ENCODE measurements around the gene PPP6R1.

The PPP6R1 gene

DNA sequence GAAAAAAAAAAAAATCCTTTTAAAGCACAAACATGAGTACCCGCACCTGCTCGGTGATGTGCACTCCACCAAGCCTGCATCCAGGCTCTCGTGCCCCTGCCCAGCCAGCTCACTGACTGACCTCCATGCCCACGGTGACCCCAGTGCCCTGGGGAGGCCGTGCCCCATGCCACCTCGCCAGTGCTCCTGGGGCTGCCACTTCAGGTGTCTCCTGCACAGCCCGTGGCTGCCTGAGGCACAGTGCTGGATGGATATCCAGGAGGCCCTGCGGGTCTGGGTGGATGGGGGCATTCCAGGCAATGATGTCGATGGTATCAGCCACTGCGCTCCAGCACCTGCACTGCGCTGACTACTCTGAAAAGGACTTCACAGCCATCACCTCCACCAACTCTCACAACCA is 9.0 kb downstream of the PPP6R1 start:
- peaks cover 52% of the 10 kb centered on the region for H3K36me3 ChIP-seq (ENCODE audit: control insufficient read depth, insufficient read depth, low read length)
- no peaks in the 10 kb centered on the region for H3K9me3 ChIP-seq (ENCODE audit: control insufficient read depth, low read length)
- no peak overlapping the region for H3K27ac ChIP-seq (ENCODE audit: low read depth, low read length, severe bottlenecking)
- 91 to 97% methylated on average over 11 of the region's 11 CpGs for WGBS, 2 experiments (ENCODE audit: insufficient coverage in 2 of 2)
- H3K4me3 ChIP-seq (ENCODE audit: extremely low read depth, insufficient read depth, low read length, poor library complexity, severe bottlenecking), result no peak overlapping the region
- peaks cover 18% of the 10 kb centered on the region for H3K4me1 ChIP-seq (ENCODE audit: control insufficient read depth, insufficient read depth, low read length, poor library complexity, severe bottlenecking)

DNA sequence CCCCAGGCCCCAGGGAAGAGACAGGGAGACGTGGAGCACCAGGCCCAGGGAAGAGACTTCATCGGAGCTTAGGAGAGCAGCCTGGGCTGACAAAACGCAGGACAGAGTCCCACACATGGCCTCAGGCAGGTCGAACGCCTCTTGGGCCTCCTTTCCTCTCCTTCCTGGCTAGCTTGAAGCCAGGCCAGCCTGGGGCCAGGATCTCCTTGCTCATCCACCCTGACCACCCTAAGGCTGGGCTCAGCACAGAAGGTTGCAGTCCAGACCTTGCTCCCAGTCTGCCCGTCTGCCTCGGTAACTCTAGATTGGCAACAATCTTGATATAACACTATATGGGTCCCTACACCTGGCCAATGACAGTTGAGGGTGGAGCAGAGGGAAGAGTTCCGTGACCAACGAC is 10.1 kb downstream of the PPP6R1 start:
- 94 to 98% methylated on average over 7 to 9 of the region's 9 CpGs for WGBS, 2 experiments (ENCODE audit: insufficient coverage in 2 of 2)
- Histone ChIP-seq H3K9me3 (ENCODE audit: control insufficient read depth, low read length) (no peaks in the 10 kb centered on the region), H3K4me3 (ENCODE audit: extremely low read depth, insufficient read depth, low read length, poor library complexity, severe bottlenecking) (no peak overlapping the region), H3K27ac (ENCODE audit: low read depth, low read length, severe bottlenecking) (no peak overlapping the region), H3K4me1 (ENCODE audit: control insufficient read depth, insufficient read depth, low read length, poor library complexity, severe bottlenecking) (peaks cover 18% of the 10 kb centered on the region), H3K36me3 (ENCODE audit: control insufficient read depth, insufficient read depth, low read length) (peaks cover 55% of the 10 kb centered on the region)

DNA sequence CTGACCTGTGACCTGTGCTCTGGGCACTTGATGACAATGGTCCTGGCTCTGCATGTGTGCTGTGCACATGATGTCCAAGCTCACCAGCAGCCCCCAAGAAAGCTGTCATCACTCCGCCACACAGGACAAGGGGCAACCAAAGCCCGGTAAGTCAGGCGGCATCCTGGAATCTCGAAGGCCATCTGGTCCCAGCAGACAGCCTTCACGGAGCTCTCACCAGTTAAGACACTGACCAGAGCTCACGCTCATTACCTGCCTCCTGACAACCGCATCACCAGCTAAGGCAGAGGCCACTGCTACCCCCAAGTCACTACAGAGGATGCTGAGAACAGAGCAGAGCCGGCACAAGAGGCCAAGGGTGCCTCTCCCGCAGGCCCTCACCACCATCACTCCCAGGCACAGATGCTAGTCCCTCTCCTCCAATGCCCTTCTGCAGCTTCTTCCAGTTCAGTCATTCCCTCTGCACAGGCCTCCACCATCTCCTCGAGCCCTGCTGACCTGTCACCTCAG is 10.6 kb downstream of the PPP6R1 start:
- Histone ChIP-seq H3K4me1 (ENCODE audit: control insufficient read depth, insufficient read depth, low read length, poor library complexity, severe bottlenecking) (peaks cover 18% of the 10 kb centered on the region), H3K9me3 (ENCODE audit: control insufficient read depth, low read length) (no peaks in the 10 kb centered on the region), H3K27ac (ENCODE audit: low read depth, low read length, severe bottlenecking) (no peak overlapping the region), H3K4me3 (ENCODE audit: extremely low read depth, insufficient read depth, low read length, poor library complexity, severe bottlenecking) (no peak overlapping the region), H3K36me3 (ENCODE audit: control insufficient read depth, insufficient read depth, low read length) (peaks cover 53% of the 10 kb centered on the region)
- 91 to 93% methylated on average over 10 of the region's 10 CpGs for WGBS, 2 experiments (ENCODE audit: insufficient coverage in 2 of 2)

DNA sequence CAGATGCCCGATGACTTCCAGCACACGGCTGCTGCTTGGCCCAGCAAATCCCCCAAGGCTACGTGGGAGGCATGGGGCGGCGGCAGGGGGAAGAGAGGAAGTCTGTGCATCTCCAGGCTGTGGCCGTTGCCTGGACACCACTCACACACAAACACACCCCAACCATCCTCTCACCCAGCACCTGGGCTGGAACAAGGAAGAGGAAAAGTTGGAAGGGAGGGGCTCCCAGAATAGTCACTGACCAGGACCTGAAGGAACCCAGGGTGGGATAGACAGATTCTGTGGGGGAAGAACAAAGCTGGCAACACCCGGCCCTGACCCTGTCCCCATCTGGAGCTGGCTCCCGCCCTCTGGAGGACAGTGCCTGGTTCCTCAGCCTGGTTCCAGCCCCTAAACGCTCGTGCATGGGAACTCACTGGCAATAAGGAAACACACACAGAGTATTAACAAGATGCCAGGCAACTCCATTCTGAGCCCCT is 11.2 kb downstream of the PPP6R1 start:
- 87 to 91% methylated on average over 7 to 8 of the region's 10 CpGs for WGBS, 2 experiments (ENCODE audit: insufficient coverage in 2 of 2)
- H3K36me3 ChIP-seq (ENCODE audit: control insufficient read depth, insufficient read depth, low read length), result peaks cover 54% of the 10 kb centered on the region
- peaks cover 18% of the 10 kb centered on the region for H3K4me1 ChIP-seq (ENCODE audit: control insufficient read depth, insufficient read depth, low read length, poor library complexity, severe bottlenecking)
- H3K9me3 ChIP-seq (ENCODE audit: control insufficient read depth, low read length), result no peaks in the 10 kb centered on the region
- H3K4me3 ChIP-seq (ENCODE audit: extremely low read depth, insufficient read depth, low read length, poor library complexity, severe bottlenecking), result no peak overlapping the region
- no peak overlapping the region for H3K27ac ChIP-seq (ENCODE audit: low read depth, low read length, severe bottlenecking)

DNA sequence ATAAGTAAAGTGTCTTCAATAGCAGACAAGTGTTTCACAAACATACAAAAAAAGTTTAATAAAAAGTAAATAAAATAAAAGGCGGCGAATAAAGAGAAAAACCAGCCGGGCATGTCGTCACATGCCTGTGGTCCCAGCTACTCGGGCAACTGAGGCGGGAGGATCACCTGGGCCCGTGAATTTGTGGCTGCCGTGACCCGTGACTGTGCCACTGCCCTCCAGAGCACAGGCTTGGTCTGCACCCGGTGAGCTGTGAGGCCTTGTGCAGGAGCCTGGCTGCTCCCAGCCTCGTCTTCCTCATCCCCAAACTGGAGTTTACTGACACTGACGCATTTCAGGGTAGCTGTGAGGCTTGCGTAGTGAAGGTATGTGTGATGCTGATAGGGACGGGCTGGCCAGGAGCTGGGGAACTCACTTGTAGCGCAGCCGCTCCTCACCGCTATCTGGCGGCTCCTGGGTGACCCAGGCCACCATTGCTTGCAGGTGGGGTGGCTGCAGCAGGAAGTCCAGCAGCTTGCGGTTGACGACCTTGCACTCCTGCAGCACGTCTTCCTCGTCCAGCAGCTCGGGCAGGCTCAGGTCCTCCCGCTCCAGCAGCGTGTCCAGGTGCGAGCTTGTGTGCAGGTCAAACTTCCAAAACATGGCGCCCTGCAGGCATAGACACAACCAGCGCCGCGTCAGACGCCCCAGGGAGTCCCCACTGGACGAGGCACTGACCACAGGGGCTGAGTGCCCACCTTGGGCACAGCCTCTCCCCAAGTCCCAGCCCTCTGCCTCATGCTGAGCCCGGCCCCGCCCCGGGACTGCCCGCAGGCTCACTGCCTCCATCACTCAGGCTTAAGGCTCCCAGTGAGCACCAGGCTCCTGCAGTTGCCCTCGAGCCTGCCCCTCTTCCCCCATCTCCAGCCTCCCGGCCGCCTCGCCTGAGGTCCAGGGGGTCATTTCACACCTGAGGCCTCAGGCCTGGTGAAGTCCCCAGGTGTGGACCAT is 12.1 kb downstream of the PPP6R1 start:
- Histone ChIP-seq H3K4me1 (ENCODE audit: control insufficient read depth, insufficient read depth, low read length, poor library complexity, severe bottlenecking) (peaks cover 14% of the 10 kb centered on the region), H3K27ac (ENCODE audit: low read depth, low read length, severe bottlenecking) (no peak overlapping the region), H3K9me3 (ENCODE audit: control insufficient read depth, low read length) (no peaks in the 10 kb centered on the region), H3K36me3 (ENCODE audit: control insufficient read depth, insufficient read depth, low read length) (peaks cover 61% of the 10 kb centered on the region), H3K4me3 (ENCODE audit: extremely low read depth, insufficient read depth, low read length, poor library complexity, severe bottlenecking) (no peak overlapping the region)
- WGBS, 2 experiments (ENCODE audit: insufficient coverage in 2 of 2), result 93 to 95% methylated on average over 28 to 37 of the region's 40 CpGs

DNA sequence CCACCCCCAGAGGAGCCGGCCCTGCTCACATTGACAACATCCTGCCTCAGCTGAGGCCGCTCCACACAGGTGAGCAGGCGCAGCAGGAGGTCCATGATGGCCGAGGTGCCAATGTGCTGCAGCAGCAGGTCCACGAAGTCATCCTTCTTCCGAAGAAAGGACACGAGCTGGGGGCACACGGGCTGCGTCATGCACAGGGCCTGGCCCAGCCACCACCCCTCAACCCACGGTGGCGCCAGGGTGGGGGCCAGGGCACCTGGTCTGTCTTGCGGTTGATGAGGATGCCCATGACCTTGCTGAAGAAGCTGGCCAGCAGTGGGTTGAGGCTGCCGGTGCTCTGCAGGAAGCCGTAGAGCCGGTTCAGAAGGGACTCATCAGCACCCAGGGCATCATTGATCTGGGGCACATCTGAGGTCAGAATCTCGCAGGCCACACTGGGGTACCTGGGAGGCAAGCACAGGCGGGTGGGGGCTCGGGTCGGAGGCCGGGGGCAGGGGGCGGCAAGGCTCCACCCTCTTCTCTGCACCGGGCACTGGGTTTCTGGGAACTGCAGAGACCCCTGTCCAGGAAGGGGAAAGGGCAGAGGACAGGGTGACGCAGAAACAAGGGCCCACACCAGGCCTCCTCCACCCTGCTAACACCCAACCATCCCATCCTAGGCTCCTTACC is 13.4 kb downstream of the PPP6R1 start:
- Histone ChIP-seq H3K27ac (ENCODE audit: low read depth, low read length, severe bottlenecking) (no peak overlapping the region), H3K9me3 (ENCODE audit: control insufficient read depth, low read length) (no peaks in the 10 kb centered on the region), H3K4me1 (ENCODE audit: control insufficient read depth, insufficient read depth, low read length, poor library complexity, severe bottlenecking) (peaks cover 9% of the 10 kb centered on the region), H3K4me3 (ENCODE audit: extremely low read depth, insufficient read depth, low read length, poor library complexity, severe bottlenecking) (no peak overlapping the region), H3K36me3 (ENCODE audit: control insufficient read depth, insufficient read depth, low read length) (peaks cover 66% of the 10 kb centered on the region)
- WGBS, 2 experiments (ENCODE audit: insufficient coverage in 2 of 2), result 94 to 99% methylated on average over 15 to 21 of the region's 23 CpGs

DNA sequence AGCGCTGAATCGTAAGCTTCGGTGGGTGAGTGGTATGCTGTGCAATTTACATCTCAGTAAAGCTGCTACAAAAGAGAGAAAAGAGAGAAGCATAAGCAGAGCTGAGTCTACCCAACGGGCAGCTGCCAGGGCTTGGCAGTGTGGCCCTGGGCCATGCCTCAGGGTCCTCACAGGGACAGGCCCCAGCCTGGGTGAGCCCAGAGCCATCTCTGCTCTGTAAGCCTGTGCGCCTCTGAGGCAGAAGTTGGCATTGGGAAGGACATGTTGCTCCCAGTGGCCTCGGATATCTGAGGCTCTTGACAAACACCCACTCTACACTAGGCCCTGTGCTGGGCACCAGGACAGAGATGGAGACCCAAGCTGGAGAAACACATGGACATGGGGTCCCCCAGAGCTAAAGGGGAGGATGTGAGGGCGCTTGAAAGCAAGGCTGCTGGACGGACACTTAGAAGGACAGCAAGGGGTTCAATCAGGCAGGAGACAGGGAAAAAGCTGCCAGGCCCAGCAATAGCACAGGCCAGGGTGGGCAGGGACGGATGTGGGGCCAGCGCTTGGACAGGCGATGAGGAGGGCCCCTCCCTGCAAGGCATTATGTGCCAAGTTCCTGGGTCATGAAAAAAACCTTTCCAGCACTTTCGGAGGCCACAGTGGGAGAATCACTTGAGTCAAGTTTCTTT is 14.7 kb downstream of the PPP6R1 start:
- Histone ChIP-seq H3K4me1 (ENCODE audit: control insufficient read depth, insufficient read depth, low read length, poor library complexity, severe bottlenecking) (peaks cover 7% of the 10 kb centered on the region), H3K36me3 (ENCODE audit: control insufficient read depth, insufficient read depth, low read length) (peaks cover 77% of the 10 kb centered on the region), H3K9me3 (ENCODE audit: control insufficient read depth, low read length) (no peaks in the 10 kb centered on the region), H3K4me3 (ENCODE audit: extremely low read depth, insufficient read depth, low read length, poor library complexity, severe bottlenecking) (no peak overlapping the region), H3K27ac (ENCODE audit: low read depth, low read length, severe bottlenecking) (no peak overlapping the region)
- WGBS, 2 experiments (ENCODE audit: insufficient coverage in 2 of 2), result 98% methylated on average over 9 to 11 of the region's 12 CpGs

DNA sequence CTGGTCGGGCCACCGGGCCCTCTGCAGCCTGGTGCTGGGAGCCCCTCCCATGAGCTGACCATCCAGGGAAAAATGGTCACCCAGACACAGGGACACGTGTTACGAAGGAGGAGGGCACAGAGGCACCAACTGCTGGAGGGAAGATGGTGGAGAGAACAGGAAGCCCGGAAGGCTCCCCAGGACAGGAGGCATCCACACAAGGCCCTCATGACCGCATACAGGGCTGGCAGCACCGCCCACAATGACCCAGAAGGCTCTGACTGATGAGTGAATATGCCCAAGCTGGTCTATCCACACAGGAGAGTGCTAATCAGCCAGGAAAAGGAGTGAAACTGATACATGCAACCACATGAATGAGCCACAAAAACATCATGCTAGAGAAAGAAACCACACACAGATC is 16.3 kb downstream of the PPP6R1 start:
- Histone ChIP-seq H3K9me3 (ENCODE audit: control insufficient read depth, low read length) (no peaks in the 10 kb centered on the region), H3K4me1 (ENCODE audit: control insufficient read depth, insufficient read depth, low read length, poor library complexity, severe bottlenecking) (no peaks in the 10 kb centered on the region), H3K4me3 (ENCODE audit: extremely low read depth, insufficient read depth, low read length, poor library complexity, severe bottlenecking) (no peak overlapping the region), H3K27ac (ENCODE audit: low read depth, low read length, severe bottlenecking) (no peak overlapping the region), H3K36me3 (ENCODE audit: control insufficient read depth, insufficient read depth, low read length) (peaks cover 93% of the 10 kb centered on the region)
- 90 to 92% methylated on average over 6 to 7 of the region's 7 CpGs for whole genome bisulfite sequencing, 2 experiments (ENCODE audit: insufficient coverage in 2 of 2)

DNA sequence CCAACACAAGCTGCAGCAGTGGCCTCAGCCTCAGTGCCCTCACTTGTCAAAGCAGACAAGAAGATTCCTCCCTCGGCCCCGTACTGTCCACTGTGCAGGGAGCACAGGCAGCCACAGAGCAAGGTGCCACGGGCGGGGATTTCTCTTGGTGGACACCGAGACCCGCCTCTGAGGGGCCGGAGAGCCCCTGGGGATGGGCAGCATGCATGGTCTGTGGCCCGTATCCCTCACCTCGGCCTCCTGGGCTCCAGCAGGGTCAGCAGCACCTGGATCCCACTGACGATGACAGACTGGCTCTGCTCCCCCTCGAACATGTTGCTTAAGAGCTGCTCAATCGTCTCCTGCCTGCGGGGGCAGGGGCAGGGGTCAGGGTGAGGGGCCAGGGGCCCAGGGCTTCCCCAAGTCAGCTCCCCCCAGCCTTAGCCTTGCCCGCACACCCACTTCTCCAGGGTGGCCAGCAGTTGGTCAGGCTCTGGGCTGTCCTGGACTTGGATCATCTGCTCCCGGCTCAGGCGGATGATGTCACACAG is 16.8 kb downstream of the PPP6R1 start:
- H3K9me3 ChIP-seq (ENCODE audit: control insufficient read depth, low read length), result no peaks in the 10 kb centered on the region
- H3K27ac ChIP-seq (ENCODE audit: low read depth, low read length, severe bottlenecking), result no peak overlapping the region
- no peak overlapping the region for H3K4me3 ChIP-seq (ENCODE audit: extremely low read depth, insufficient read depth, low read length, poor library complexity, severe bottlenecking)
- 93 to 99% methylated on average over 10 to 16 of the region's 16 CpGs for WGBS, 2 experiments (ENCODE audit: insufficient coverage in 2 of 2)
- no peaks in the 10 kb centered on the region for H3K4me1 ChIP-seq (ENCODE audit: control insufficient read depth, insufficient read depth, low read length, poor library complexity, severe bottlenecking)
- H3K36me3 ChIP-seq (ENCODE audit: control insufficient read depth, insufficient read depth, low read length), result peaks cover 94% of the 10 kb centered on the region
